ENCODE data around the gene FAAP100.

DNA sequence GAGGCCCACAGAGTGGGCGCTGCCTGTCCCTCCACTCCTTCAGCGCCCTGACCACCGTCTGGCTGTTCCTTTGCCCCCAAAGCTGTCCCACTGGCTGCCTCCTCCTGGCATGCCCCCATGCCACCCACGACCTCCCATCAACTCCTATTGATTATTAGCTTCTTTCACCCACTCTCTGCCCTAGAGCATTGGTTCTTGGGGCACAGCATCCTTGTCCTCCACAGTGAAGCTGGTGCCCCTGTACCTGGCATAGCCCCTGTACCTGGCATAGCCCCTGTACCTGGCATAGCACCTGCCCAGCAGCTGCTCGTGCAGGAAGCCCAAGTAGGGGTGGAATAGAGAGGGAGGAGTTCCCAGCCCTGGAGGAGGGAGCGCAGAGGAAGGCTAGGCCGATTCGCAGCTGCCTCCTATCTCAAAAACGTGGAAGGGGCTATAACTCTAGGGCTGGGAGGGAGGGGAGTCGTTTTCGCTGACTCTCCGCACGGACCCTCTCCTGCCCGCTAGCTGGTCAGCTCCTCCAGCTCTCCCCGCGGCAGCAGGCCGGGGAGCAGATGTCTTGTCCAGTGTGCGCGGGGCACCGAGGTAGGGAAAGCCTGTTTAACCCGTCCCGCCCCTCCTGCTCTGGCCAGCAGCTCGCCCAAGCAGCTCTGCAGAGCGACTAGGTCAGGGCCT, 33.9 kb downstream of the FAAP100 start:
- TF ChIP-seq, protein P1, sequence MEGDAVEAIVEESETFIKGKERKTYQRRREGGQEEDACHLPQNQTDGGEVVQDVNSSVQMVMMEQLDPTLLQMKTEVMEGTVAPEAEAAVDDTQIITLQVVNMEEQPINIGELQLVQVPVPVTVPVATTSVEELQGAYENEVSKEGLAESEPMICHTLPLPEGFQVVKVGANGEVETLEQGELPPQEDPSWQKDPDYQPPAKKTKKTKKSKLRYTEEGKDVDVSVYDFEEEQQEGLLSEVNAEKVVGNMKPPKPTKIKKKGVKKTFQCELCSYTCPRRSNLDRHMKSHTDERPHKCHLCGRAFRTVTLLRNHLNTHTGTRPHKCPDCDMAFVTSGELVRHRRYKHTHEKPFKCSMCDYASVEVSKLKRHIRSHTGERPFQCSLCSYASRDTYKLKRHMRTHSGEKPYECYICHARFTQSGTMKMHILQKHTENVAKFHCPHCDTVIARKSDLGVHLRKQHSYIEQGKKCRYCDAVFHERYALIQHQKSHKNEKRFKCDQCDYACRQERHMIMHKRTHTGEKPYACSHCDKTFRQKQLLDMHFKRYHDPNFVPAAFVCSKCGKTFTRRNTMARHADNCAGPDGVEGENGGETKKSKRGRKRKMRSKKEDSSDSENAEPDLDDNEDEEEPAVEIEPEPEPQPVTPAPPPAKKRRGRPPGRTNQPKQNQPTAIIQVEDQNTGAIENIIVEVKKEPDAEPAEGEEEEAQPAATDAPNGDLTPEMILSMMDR (IDR thresholded peaks at IDR 0.05) = no peak
- no peak for TF ChIP-seq POLR2A (IDR thresholded peaks at IDR 0.05)
